HEK293 (cell line): ENCODE results near the gene TRAM2.

ENCODE experiments used
- GLIS2 ChIP-seq: fragments of 450-650 bp; formaldehyde crosslinking; IDR thresholded peaks from 2 replicates; pipeline ENCODE4 v1.5.1; 2016; ENCODE audit warnings: missing biosample characterization, missing genetic modification characterization
- KLF7 ChIP-seq: fragments of 450-650 bp; formaldehyde crosslinking; IDR thresholded peaks from 2 replicates; pipeline ENCODE4 v1.5.1; 2016; ENCODE audit warnings: missing biosample characterization, missing genetic modification characterization, borderline replicate concordance
- KLF9 ChIP-seq: fragments of 450-650 bp; formaldehyde crosslinking; IDR thresholded peaks from 2 replicates; pipeline ENCODE4 v1.5.1; 2016; ENCODE audit warnings: missing biosample characterization, missing genetic modification characterization, low read depth
- PRDM1 ChIP-seq: fragments of 450-650 bp; formaldehyde crosslinking; IDR thresholded peaks from 2 replicates; pipeline ENCODE4; 2016; ENCODE audit warnings: missing biosample characterization, missing genetic modification characterization
- RBAK ChIP-seq: fragments of 450-650 bp; formaldehyde crosslinking; IDR thresholded peaks from 2 replicates; pipeline ENCODE4 v1.5.1; 2016; ENCODE audit warnings: missing biosample characterization, missing genetic modification characterization
- SCRT1 ChIP-seq: fragments of 450-650 bp; formaldehyde crosslinking; IDR thresholded peaks from 2 replicates; pipeline ENCODE4 v1.5.1; 2016; ENCODE audit warnings: missing biosample characterization, missing genetic modification characterization, borderline replicate concordance
- SCRT2 ChIP-seq: fragments of 450-650 bp; formaldehyde crosslinking; IDR thresholded peaks from 2 replicates; pipeline ENCODE4 v1.5.1; 2016; ENCODE audit warnings: missing biosample characterization, missing genetic modification characterization
- ZFP3 ChIP-seq: fragments of 450-650 bp; formaldehyde crosslinking; IDR thresholded peaks from 2 replicates; pipeline ENCODE4 v1.5.1; 2016; ENCODE audit warnings: low read depth, missing biosample characterization, missing genetic modification characterization
- ZFP41 ChIP-seq: fragments of 450-650 bp; formaldehyde crosslinking; IDR thresholded peaks from 2 replicates; pipeline ENCODE4 v1.5.1; 2016; ENCODE audit warnings: missing biosample characterization, missing genetic modification characterization, borderline replicate concordance
- ZFP69B ChIP-seq: fragments of 450-650 bp; formaldehyde crosslinking; IDR thresholded peaks from 2 replicates; pipeline ENCODE4 v1.5.1; 2016; ENCODE audit warnings: missing biosample characterization, missing genetic modification characterization
- ZNF112 ChIP-seq: fragments of 450-650 bp; formaldehyde crosslinking; IDR thresholded peaks from 2 replicates; pipeline ENCODE4 v1.5.0; 2017; ENCODE audit warnings: missing biosample characterization, missing genetic modification characterization
- ZNF174 ChIP-seq: fragments of 450-650 bp; formaldehyde crosslinking; IDR thresholded peaks from 2 replicates; pipeline ENCODE4 v1.5.0; 2017; ENCODE audit warnings: missing biosample characterization, mild to moderate bottlenecking, missing genetic modification characterization
- ZNF175 ChIP-seq: fragments of 450-650 bp; formaldehyde crosslinking; IDR thresholded peaks from 2 replicates; pipeline ENCODE4 v1.5.1; 2016; ENCODE audit warnings: missing biosample characterization, missing genetic modification characterization
- ZNF223 ChIP-seq: fragments of 450-650 bp; formaldehyde crosslinking; IDR thresholded peaks from 2 replicates; pipeline ENCODE4 v1.5.1; 2016; ENCODE audit warnings: missing biosample characterization, missing genetic modification characterization
- ZNF292 ChIP-seq: fragments of 450-650 bp; formaldehyde crosslinking; IDR thresholded peaks from 2 replicates; pipeline ENCODE4 v1.5.1; 2016; ENCODE audit warnings: low read depth, missing biosample characterization, missing genetic modification characterization, borderline replicate concordance
- ZNF302 ChIP-seq: fragments of 450-650 bp; formaldehyde crosslinking; IDR thresholded peaks from 2 replicates; pipeline ENCODE4 v1.5.1; 2016; ENCODE audit warnings: missing biosample characterization, missing genetic modification characterization, low read depth
- ZNF311 ChIP-seq: fragments of 450-650 bp; formaldehyde crosslinking; IDR thresholded peaks from 2 replicates; pipeline ENCODE4 v1.5.1; 2017; ENCODE audit warnings: missing biosample characterization, missing genetic modification characterization, borderline replicate concordance
- ZNF335 ChIP-seq: fragments of 450-650 bp; formaldehyde crosslinking; conservative IDR thresholded peaks from 2 replicates; pipeline ENCODE4 v1.5.1; 2016; ENCODE audit warnings: missing biosample characterization, missing genetic modification characterization
- ZNF404 ChIP-seq: fragments of 450-650 bp; formaldehyde crosslinking; IDR thresholded peaks from 2 replicates; pipeline ENCODE4 v1.5.1; 2017; ENCODE audit warnings: missing biosample characterization, missing genetic modification characterization
- ZNF501 ChIP-seq: fragments of 450-650 bp; formaldehyde crosslinking; IDR thresholded peaks from 2 replicates; pipeline ENCODE4 v1.5.1; 2016; ENCODE audit warnings: missing biosample characterization, missing genetic modification characterization
- ZNF521 ChIP-seq: fragments of 450-650 bp; formaldehyde crosslinking; IDR thresholded peaks from 2 replicates; pipeline ENCODE4 v1.5.1; 2017; ENCODE audit warnings: missing biosample characterization, mild to moderate bottlenecking, missing genetic modification characterization
- ZNF571 ChIP-seq: fragments of 450-650 bp; formaldehyde crosslinking; IDR thresholded peaks from 2 replicates; pipeline ENCODE4 v1.5.0; 2017; ENCODE audit warnings: missing biosample characterization, missing genetic modification characterization
- ZNF623 ChIP-seq: fragments of 450-650 bp; formaldehyde crosslinking; IDR thresholded peaks from 2 replicates; pipeline ENCODE4 v1.5.1; 2016; ENCODE audit warnings: missing biosample characterization, missing genetic modification characterization
- ZNF664 ChIP-seq: fragments of 450-650 bp; formaldehyde crosslinking; IDR thresholded peaks from 2 replicates; pipeline ENCODE4 v1.5.1; 2016; ENCODE audit warnings: missing biosample characterization, missing genetic modification characterization
- ZNF677 ChIP-seq: fragments of 450-650 bp; IDR thresholded peaks from 2 replicates; pipeline ENCODE4 v1.5.0; 2018; ENCODE audit warnings: missing biosample characterization, mild to moderate bottlenecking, missing genetic modification characterization, moderate library complexity
- ZNF747 ChIP-seq: fragments of 450-650 bp; formaldehyde crosslinking; IDR thresholded peaks from 2 replicates; pipeline ENCODE4 v1.5.1; 2016; ENCODE audit warnings: missing biosample characterization, missing genetic modification characterization
- ZNF768 ChIP-seq: fragments of 450-650 bp; formaldehyde crosslinking; IDR thresholded peaks from 2 replicates; pipeline ENCODE4 v1.5.1; 2018; ENCODE audit warnings: missing biosample characterization, mild to moderate bottlenecking, missing genetic modification characterization
- ZSCAN16 ChIP-seq: fragments of 450-650 bp; formaldehyde crosslinking; IDR thresholded peaks from 2 replicates; pipeline ENCODE4 v1.5.1; 2016; ENCODE audit warnings: missing biosample characterization, missing genetic modification characterization
- TF ChIP-seq, protein P1 (sequence below): fragments of 450-650 bp; IDR thresholded peaks from 2 replicates; pipeline ENCODE4 v1.5.1; 2018; ENCODE audit warnings: missing biosample characterization, mild to moderate bottlenecking, missing genetic modification characterization
- TF ChIP-seq, protein P2 (sequence below): fragments of 450-650 bp; formaldehyde crosslinking; IDR thresholded peaks from 2 replicates; pipeline ENCODE4 v1.5.1; 2016; ENCODE audit warnings: missing biosample characterization, missing genetic modification characterization
- TF ChIP-seq, protein P3 (sequence below): fragments of 450-650 bp; formaldehyde crosslinking; IDR thresholded peaks from 2 replicates; pipeline ENCODE4 v1.5.1; 2016; ENCODE audit warnings: missing biosample characterization, missing genetic modification characterization, low read depth
- TF ChIP-seq, protein P4 (sequence below): fragments of 450-650 bp; formaldehyde crosslinking; IDR thresholded peaks from 2 replicates; pipeline ENCODE4 v1.5.1; 2016; ENCODE audit warnings: missing biosample characterization, missing genetic modification characterization
- TF ChIP-seq, protein P5 (sequence below): fragments of 450-650 bp; formaldehyde crosslinking; IDR thresholded peaks from 2 replicates; pipeline ENCODE4 v1.5.1; 2016; ENCODE audit warnings: missing biosample characterization, missing genetic modification characterization
- TF ChIP-seq, protein P6 (sequence below): IDR thresholded peaks from 2 replicates; pipeline ENCODE4 v1.6.1; 2011; ENCODE audit warnings: mild to moderate bottlenecking, low read depth, low read length, borderline replicate concordance

Gene TRAM2

DNA sequence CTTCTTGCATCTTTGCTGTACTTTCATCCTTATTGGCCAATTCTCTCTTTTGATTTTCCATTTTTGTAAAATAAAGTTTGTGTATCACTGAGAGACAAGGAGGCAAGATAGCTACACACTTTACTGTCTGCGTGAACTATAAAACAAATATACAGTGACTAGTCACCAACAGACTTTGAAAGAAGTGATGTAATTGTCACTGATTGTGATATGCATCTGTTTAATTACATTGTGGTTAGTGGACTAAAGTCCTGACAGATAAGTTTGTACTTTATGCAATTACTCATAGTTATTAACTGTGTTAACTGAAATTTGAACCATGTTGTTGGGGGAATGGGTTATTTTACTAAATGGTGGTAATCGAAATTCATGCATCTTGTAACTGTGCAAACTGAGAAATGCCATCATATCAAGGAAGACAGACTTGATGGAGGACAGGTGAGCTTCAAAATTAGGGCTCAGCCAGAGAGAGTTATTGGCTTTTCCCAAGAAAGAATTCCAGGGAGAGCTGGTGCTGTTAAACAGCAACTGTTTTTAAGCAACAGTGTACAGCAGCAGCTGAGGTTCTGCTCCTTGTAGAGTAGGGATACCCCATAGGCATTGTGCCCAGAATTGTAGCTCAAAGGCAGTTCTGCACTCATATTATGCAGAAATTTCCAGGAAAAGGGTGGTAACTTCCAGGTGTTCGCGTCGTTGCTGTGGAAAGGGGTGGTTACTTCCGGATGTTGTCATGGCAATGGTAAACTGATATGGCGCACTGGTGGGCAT is 93.8 kb downstream of the TRAM2 start (continued):
- TF ChIP-seq ZNF302 (tag by site-specific recombination): no peak
- no peak for TF ChIP-seq RBAK
- no peak for TF ChIP-seq ZNF112 (tag by site-specific recombination)
- TF ChIP-seq, protein P1, sequence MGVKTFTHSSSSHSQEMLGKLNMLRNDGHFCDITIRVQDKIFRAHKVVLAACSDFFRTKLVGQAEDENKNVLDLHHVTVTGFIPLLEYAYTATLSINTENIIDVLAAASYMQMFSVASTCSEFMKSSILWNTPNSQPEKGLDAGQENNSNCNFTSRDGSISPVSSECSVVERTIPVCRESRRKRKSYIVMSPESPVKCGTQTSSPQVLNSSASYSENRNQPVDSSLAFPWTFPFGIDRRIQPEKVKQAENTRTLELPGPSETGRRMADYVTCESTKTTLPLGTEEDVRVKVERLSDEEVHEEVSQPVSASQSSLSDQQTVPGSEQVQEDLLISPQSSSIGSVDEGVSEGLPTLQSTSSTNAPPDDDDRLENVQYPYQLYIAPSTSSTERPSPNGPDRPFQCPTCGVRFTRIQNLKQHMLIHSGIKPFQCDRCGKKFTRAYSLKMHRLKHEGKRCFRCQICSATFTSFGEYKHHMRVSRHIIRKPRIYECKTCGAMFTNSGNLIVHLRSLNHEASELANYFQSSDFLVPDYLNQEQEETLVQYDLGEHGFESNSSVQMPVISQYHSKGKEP (tag by site-specific recombination): peak; percentile 91
- TF ChIP-seq, protein P2, sequence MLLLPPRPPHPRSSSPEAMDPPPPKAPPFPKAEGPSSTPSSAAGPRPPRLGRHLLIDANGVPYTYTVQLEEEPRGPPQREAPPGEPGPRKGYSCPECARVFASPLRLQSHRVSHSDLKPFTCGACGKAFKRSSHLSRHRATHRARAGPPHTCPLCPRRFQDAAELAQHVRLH (tag by site-specific recombination): peak; percentile 77; the same call in 1 of the 2 replicates
- TF ChIP-seq, protein P3, sequence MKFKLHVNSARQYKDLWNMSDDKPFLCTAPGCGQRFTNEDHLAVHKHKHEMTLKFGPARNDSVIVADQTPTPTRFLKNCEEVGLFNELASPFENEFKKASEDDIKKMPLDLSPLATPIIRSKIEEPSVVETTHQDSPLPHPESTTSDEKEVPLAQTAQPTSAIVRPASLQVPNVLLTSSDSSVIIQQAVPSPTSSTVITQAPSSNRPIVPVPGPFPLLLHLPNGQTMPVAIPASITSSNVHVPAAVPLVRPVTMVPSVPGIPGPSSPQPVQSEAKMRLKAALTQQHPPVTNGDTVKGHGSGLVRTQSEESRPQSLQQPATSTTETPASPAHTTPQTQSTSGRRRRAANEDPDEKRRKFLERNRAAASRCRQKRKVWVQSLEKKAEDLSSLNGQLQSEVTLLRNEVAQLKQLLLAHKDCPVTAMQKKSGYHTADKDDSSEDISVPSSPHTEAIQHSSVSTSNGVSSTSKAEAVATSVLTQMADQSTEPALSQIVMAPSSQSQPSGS (tag by site-specific recombination): peak; percentile 92
- TF ChIP-seq KLF7: no peak
- TF ChIP-seq ZNF501: peak; percentile 80; the same call in 1 of the 2 replicates
- TF ChIP-seq ZNF521 (tag by site-specific recombination): no peak
- peak; percentile 14; the same call in 1 of the 2 replicates for TF ChIP-seq ZNF623 (tag by site-specific recombination)
- TF ChIP-seq, protein P4, sequence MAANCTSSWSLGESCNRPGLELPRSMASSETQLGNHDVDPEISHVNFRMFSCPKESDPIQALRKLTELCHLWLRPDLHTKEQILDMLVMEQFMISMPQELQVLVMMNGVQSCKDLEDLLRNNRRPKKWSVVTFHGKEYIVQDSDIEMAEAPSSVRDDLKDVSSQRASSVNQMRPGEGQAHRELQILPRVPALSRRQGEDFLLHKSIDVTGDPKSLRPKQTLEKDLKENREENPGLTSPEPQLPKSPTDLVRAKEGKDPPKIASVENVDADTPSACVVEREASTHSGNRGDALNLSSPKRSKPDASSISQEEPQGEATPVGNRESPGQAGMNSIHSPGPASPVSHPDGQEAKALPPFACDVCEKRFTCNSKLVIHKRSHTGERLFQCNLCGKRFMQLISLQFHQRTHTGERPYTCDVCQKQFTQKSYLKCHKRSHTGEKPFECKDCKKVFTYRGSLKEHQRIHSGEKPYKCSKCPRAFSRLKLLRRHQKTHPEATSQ (tag by site-specific recombination): no peak
- no peak for TF ChIP-seq ZNF175 (tag by site-specific recombination)
- TF ChIP-seq ZFP69B (tag by site-specific recombination): peak; percentile 52; the same call in 1 of the 2 replicates
- TF ChIP-seq ZNF768: no peak
- TF ChIP-seq, protein P5, sequence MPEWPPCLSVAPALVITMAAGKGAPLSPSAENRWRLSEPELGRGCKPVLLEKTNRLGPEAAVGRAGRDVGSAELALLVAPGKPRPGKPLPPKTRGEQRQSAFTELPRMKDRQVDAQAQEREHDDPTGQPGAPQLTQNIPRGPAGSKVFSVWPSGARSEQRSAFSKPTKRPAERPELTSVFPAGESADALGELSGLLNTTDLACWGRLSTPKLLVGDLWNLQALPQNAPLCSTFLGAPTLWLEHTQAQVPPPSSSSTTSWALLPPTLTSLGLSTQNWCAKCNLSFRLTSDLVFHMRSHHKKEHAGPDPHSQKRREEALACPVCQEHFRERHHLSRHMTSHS (tag by site-specific recombination): no peak
- TF ChIP-seq ZNF664 (tag by site-specific recombination): peak; percentile 58; the same call in 1 of the 2 replicates
- no peak for TF ChIP-seq ZNF174 (tag by site-specific recombination)
- no peak for TF ChIP-seq ZNF311 (tag by site-specific recombination)
- TF ChIP-seq ZNF404 (tag by site-specific recombination): no peak
- TF ChIP-seq ZNF292 (tag by site-specific recombination): no peak
- TF ChIP-seq SCRT2: peak; percentile 73
- TF ChIP-seq ZNF223 (tag by site-specific recombination): no peak
- no peak for TF ChIP-seq GLIS2 (tag by site-specific recombination)
- peak; percentile 43 for TF ChIP-seq ZNF335 (tag by site-specific recombination)
- 0 out of 2 replicates have a peak, but pooled peaks have one; percentile 69 for TF ChIP-seq SCRT1 (tag by site-specific recombination)
- no peak for TF ChIP-seq ZFP41 (tag by site-specific recombination)
- no peak for TF ChIP-seq ZNF677 (tag by site-specific recombination)
- TF ChIP-seq, protein P6, sequence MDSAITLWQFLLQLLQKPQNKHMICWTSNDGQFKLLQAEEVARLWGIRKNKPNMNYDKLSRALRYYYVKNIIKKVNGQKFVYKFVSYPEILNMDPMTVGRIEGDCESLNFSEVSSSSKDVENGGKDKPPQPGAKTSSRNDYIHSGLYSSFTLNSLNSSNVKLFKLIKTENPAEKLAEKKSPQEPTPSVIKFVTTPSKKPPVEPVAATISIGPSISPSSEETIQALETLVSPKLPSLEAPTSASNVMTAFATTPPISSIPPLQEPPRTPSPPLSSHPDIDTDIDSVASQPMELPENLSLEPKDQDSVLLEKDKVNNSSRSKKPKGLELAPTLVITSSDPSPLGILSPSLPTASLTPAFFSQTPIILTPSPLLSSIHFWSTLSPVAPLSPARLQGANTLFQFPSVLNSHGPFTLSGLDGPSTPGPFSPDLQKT: no peak
- peak; percentile 8; the same call in 1 of the 2 replicates for TF ChIP-seq KLF9 (tag by site-specific recombination)
- no peak for TF ChIP-seq ZNF747 (tag by site-specific recombination)
- TF ChIP-seq PRDM1: 0 out of 2 replicates have a peak, but pooled peaks have one; percentile 34
- TF ChIP-seq ZFP3 (tag by site-specific recombination): no peak
- no peak for TF ChIP-seq ZSCAN16 (tag by site-specific recombination)
- TF ChIP-seq ZNF571 (tag by site-specific recombination): no peak
